HUES6 (cell line): ENCODE measurements around the gene PHOX2B.
"Not testable (repeated sequence)": the region's sequence is repeated elsewhere in the genome, so short reads cannot be mapped to it uniquely, and the experiment has no call there.

ENCODE experiments used
- H3K27ac ChIP-seq: 2 replicates; pipeline ENCODE4 v1.7.0; 2013; ENCODE audit warnings: low read depth, mild to moderate bottlenecking, low read length, inconsistent platforms
- H3K27me3 ChIP-seq: 2 replicates; pipeline ENCODE4 v1.6.1; 2013; ENCODE audit warnings: low read length; ENCODE audit not compliant: control insufficient read depth, insufficient read depth
- H3K36me3 ChIP-seq: 2 replicates; pipeline ENCODE4 v1.6.1; 2013; ENCODE audit warnings: low read length; ENCODE audit not compliant: control insufficient read depth, insufficient read depth
- H3K4me1 ChIP-seq: 2 replicates; pipeline ENCODE4 v1.6.1; 2013; ENCODE audit warnings: low read length; ENCODE audit not compliant: control insufficient read depth, insufficient read depth
- H3K4me3 ChIP-seq: 2 replicates; pipeline ENCODE4 v1.5.1; 2013; ENCODE audit warnings: low read depth, low read length
- H3K9ac ChIP-seq: one replicate; pipeline ENCODE4 v1.6.1; 2013; ENCODE audit warnings: mild to moderate bottlenecking, low read length
- H3K9me3 ChIP-seq: 2 replicates; pipeline ENCODE4 v1.6.1; 2013; ENCODE audit warnings: low read depth, low read length; ENCODE audit not compliant: control insufficient read depth, insufficient read depth

The PHOX2B gene

DNA sequence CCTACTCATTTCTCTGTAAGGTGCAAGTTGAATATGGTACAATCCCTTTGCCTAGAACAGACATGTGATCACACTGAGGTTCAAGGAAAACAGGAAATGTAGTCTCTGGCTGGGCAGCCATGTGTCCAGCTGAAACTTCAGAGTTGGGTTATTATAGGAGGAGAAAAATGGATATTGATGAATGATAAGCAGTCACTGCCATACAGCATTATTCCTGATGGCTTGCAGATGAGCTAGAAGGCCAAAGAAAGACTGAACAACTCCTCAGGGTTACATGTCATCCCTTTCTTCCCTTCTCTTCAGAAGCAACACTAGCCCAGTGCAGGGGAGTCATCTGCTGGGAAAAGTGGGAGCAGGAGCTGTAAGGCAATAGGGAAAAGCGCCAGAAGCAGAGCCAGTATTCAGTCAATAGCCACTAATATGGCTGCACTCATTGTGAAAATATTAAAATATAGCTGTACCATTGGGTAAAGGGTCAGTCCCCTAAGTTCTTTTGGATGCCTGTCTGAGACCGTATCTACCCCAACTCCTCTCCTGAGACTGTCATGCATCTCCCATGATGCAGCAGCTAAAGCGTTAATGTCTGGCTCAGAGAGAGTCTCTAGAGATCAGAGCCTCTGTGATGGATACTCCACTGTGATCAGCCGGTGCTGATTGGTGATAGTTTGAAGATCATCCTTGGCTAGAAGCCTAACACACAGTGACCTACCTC is 20.5 kb downstream of the PHOX2B start:
- Histone ChIP-seq H3K4me3 (no peak overlapping the region), H3K27me3 (peaks cover 52% of the 10 kb centered on the region), H3K9ac (no peak overlapping the region), H3K36me3 (no peaks in the 10 kb centered on the region), H3K27ac (no peak overlapping the region), H3K9me3 (peaks cover 4% of the 10 kb centered on the region; the same call in 1 of the 2 replicates), H3K4me1 (no peaks in the 10 kb centered on the region)

DNA sequence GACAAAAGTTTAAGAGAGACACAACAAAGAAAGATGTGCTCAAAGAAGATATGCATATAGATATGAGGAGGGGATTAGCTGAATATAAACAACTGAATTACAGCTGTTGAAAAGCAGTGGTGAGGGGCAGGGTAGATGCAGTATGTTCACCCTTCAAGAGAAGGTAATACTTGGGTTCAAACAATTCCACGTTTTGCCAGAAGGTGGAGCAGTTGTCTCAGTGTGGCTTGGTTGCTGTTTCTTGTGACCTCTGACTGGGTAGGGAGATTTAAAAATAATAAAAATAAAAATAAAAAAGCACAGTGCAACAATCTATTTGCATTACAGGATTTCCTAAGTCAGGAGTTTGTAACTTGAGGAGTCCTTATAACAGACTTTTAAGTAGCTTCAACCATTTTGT is 23.3 kb downstream of the PHOX2B start:
- no peaks in the 10 kb centered on the region for H3K36me3 ChIP-seq
- H3K4me1 ChIP-seq, result no peaks in the 10 kb centered on the region
- H3K9ac ChIP-seq, result no peak overlapping the region
- H3K9me3 ChIP-seq, result peaks cover 4% of the 10 kb centered on the region; the same call in 1 of the 2 replicates
- no peak overlapping the region for H3K27ac ChIP-seq
- H3K4me3 ChIP-seq, result no peak overlapping the region
- peaks cover 46% of the 10 kb centered on the region for H3K27me3 ChIP-seq

DNA sequence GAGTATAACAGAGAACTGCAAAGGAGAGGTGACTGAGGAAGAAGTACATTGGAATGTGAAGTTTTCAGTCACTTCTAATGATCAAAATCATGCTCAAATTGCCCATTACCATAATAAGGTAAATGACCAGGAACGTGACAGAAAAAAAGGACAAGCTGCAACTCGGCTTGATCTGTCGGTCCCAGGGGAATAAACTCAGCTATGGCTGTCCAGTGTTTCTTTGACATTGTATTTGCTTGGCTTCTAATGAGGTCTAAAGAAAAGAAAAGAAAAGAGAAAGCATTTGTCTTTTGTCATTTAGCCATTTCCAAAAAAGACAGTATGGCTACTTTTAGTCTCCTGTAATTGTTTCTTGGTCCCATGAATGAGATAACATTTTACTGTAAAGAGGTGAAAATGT is 25.2 kb downstream of the PHOX2B start:
- H3K27me3 ChIP-seq, result peaks cover 46% of the 10 kb centered on the region
- H3K9me3 ChIP-seq, result peaks cover 4% of the 10 kb centered on the region; the same call in 1 of the 2 replicates
- H3K4me3 ChIP-seq, result no peak overlapping the region
- H3K9ac ChIP-seq, result no peak overlapping the region
- H3K4me1 ChIP-seq, result no peaks in the 10 kb centered on the region
- no peak overlapping the region for H3K27ac ChIP-seq
- H3K36me3 ChIP-seq, result no peaks in the 10 kb centered on the region

DNA sequence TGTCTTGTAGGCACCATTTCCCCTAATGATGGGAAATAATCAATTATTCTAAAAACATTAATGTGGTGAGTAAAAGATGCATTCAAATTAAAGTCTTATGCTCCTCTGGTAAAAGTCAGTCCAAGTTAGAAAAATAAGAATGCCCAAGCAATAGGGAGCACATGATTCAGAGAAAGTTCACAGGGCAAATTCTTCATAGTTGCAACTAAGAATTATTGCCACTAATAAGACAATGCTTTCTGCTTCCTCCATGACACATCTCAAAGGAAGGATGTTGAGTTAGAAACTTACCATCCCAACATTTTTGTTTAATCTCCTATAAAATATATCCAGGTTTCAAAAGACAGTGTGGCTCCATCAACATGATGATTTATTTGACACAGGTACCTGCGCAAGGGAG is 26.3 kb downstream of the PHOX2B start:
- peaks cover 4% of the 10 kb centered on the region; the same call in 1 of the 2 replicates for H3K9me3 ChIP-seq
- H3K36me3 ChIP-seq, result no peaks in the 10 kb centered on the region
- H3K4me1 ChIP-seq, result no peaks in the 10 kb centered on the region
- peaks cover 37% of the 10 kb centered on the region for H3K27me3 ChIP-seq
- no peak overlapping the region for H3K27ac ChIP-seq
- H3K9ac ChIP-seq, result no peak overlapping the region
- no peak overlapping the region for H3K4me3 ChIP-seq

DNA sequence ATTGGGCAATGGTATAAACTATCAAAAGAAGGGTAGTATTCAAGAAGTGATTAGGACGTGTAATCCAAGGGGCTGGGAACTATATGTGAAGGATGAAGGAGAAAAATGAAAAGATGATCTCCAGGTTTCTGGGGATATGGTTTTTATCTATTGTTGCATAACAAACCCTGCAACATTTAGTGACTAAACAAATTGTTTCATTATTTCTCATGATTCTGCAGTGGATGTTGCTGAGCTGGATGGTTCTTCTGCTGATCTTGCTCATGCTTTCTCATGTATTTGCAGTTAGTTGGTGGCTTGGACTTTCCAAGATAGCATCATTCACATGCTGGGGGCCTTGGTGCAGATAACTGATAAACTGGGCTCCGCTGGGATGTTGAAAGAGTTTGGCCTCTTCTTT is 29.1 kb downstream of the PHOX2B start:
- Histone ChIP-seq H3K27ac (no peak overlapping the region), H3K27me3 (peaks cover 41% of the 10 kb centered on the region), H3K9ac (no peak overlapping the region), H3K4me3 (no peak overlapping the region), H3K4me1 (no peaks in the 10 kb centered on the region), H3K36me3 (no peaks in the 10 kb centered on the region), H3K9me3 (no peaks in the 10 kb centered on the region)

DNA sequence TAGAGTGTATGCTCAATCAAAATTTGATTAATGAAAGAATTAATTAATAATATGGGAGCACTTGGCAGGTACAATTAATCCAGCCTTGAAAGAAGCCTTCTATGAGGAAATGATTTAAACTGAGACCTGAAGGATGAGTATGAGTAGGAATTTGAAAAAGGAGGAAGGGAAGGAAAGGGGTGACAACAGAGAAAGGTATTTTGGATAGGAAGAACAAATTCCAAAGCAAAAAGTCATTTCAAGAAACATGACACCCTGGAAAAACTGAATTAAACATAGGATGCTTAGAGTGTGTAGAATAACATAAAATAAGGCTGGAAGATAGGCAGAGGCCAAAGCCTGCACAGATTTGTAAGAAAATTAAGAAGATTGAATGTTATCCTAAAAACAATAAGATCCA is 29.6 kb downstream of the PHOX2B start:
- Histone ChIP-seq H3K27ac (no peak overlapping the region), H3K4me3 (no peak overlapping the region), H3K4me1 (no peaks in the 10 kb centered on the region), H3K9ac (no peak overlapping the region), H3K27me3 (peaks cover 42% of the 10 kb centered on the region), H3K9me3 (no peaks in the 10 kb centered on the region), H3K36me3 (no peaks in the 10 kb centered on the region)

DNA sequence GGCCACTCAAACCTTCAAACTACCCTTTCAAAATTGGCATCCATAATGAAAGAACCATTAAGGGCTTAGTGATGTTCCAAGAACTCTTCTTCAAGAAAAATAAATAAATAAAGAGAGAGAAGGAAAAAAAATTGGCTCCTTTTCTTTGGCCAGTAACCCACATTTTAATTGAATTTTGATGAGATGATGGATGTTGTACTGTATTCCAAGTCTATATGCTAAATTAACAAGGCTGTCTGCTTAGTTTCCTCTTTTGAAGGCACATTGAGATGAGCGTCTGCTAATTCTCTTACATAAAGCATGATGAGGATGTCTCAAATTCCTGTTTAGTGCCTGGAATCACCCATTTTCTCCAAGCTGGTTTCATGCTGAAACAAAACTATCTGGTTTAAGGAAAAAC is 33.4 kb downstream of the PHOX2B start:
- H3K27me3 ChIP-seq, result peaks cover 25% of the 10 kb centered on the region
- no peak overlapping the region for H3K9ac ChIP-seq
- no peak overlapping the region for H3K27ac ChIP-seq
- no peak overlapping the region for H3K4me3 ChIP-seq
- no peaks in the 10 kb centered on the region for H3K36me3 ChIP-seq
- H3K9me3 ChIP-seq, result no peaks in the 10 kb centered on the region
- H3K4me1 ChIP-seq, result no peaks in the 10 kb centered on the region

DNA sequence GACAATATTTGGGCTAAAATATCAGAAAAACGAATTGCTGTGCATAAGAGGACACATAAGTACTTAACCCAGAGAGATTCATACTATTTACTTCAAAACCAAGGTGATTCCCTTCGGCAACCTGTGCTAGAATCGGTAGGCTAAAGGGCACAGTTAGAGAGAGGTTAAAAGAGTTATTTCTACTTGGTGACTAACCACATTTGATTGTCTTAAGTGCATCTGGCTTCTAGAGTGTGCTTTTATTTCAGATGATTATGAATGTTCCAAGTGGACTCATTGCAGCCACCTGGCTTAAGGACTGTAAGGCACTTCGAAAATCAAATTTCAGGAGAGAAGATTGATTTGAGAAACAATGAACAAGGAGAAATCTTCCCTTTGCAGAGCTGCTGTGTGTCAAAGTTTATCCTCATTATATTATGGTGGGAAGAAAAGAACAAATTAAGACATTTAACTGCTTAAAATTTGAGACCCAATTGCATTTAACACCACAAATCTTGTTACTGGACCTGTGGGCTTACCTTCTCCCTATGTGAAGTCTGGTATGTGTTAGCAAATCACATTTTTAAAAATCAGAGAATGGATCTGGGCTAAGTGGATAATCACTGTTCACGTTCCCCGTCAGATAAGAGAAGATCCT is 34.0 kb downstream of the PHOX2B start:
- Histone ChIP-seq H3K4me3 (no peak overlapping the region), H3K9me3 (no peaks in the 10 kb centered on the region), H3K4me1 (no peaks in the 10 kb centered on the region), H3K27ac (no peak overlapping the region), H3K27me3 (peaks cover 19% of the 10 kb centered on the region), H3K36me3 (no peaks in the 10 kb centered on the region), H3K9ac (no peak overlapping the region)

DNA sequence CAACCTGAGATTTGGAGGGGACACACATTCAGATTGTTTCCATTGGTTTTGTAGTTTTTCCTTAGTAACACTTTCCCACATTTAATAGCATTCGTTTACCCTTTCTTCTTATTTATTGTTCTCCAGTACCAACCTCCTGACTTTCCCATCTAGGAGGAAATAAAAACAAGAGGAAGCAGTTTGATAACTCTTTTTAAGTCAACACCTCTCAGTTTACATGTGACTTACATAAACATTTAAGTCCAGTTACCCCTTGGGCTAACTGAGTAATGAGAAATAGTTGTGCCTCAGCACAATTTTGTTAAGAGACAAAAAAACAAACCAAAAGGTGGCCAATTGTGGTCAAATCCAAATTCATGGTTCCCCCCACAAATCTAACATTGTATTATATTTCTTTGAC is 34.8 kb downstream of the PHOX2B start:
- Histone ChIP-seq H3K27ac (no peak overlapping the region), H3K4me1 (no peaks in the 10 kb centered on the region), H3K9me3 (no peaks in the 10 kb centered on the region), H3K27me3 (peaks cover 17% of the 10 kb centered on the region), H3K36me3 (no peaks in the 10 kb centered on the region), H3K4me3 (no peak overlapping the region), H3K9ac (no peak overlapping the region)

DNA sequence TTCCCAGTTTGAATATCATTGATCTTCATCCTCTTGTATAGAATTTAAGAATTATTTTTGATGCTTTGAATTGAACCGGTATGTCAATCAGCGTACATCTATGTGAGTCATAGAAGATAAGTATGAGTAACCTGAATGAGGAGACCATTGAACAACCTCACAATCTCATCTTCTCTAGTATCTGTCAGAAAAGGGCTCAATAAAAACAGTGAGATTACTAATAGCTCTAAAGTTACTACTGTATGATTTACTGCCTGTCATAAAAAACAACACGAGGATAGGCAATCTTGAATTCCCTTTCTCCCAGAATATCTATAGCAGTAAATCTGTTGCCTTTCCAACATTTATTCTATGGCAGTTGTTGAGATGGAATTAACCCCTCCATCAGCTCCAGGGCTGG is 36.1 kb downstream of the PHOX2B start:
- H3K4me1 ChIP-seq, result no peaks in the 10 kb centered on the region
- H3K27me3 ChIP-seq, result peaks cover 15% of the 10 kb centered on the region
- H3K27ac ChIP-seq, result no peak overlapping the region
- no peak overlapping the region for H3K4me3 ChIP-seq
- no peaks in the 10 kb centered on the region for H3K36me3 ChIP-seq
- H3K9me3 ChIP-seq, result no peaks in the 10 kb centered on the region
- H3K9ac ChIP-seq, result no peak overlapping the region

DNA sequence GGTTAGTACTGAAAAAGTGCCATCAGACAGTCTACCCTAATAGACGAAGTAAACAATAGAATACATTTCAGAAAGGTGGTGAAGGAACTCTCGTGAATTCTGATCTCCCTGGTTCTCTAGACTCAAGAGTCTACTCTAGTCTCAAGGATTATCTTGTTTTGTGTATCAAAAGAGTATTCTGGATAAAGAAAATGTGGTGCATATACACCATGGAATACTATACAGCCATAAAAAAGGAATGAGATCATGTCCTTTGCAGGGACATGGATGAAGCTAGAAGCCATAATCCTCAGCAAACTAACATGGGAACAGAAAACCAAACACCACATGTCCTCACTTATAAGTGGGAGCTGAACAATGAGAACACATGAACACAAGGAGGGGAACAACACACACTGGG is 36.9 kb downstream of the PHOX2B start:
- H3K4me1 ChIP-seq, H3K9me3 ChIP-seq, H3K36me3 ChIP-seq, H3K9ac ChIP-seq, H3K27ac ChIP-seq, H3K4me3 ChIP-seq: not testable (repeated sequence)
- H3K27me3 ChIP-seq, result peaks cover 15% of the 10 kb centered on the region
